HEK293T (cell line): ENCODE measurements around the gene ABCA4.

ENCODE experiments used
- CTCF ChIA-PET: fragments of 350-600 bp; formaldehyde crosslinking; extraction: SDS; loops from one replicate; lab custom pipeline; 2021; ENCODE audit warnings: antibody characterized with exemption, inconsistent platforms; lab: Yijun Ruan, JAX
- POLR2A ChIA-PET: fragments of 350-600 bp; formaldehyde crosslinking; extraction: SDS; loops from one replicate; lab custom pipeline; 2020; ENCODE audit warnings: antibody characterized with exemption, inconsistent platforms; lab: Yijun Ruan, JAX
- DNase-seq: peaks from one replicate; pipeline ENCODE4 v3.0.0; 2012; ENCODE audit warnings: mixed read lengths; ENCODE audit errors: extremely low spot score
- ARNT ChIP-seq: fragments of 450-650 bp; IDR thresholded peaks from 2 replicates; pipeline ENCODE4 v1.6.1; 2017; ENCODE audit warnings: mild to moderate bottlenecking
- BHLHE40 ChIP-seq: fragments of 450-650 bp; IDR thresholded peaks from 2 replicates; pipeline ENCODE4 v1.6.1; 2016; ENCODE audit warnings: mild to moderate bottlenecking, moderate library complexity, borderline replicate concordance
- CTBP1 ChIP-seq: fragments of 450-650 bp; IDR thresholded peaks from 2 replicates; pipeline ENCODE4 v1.6.1; 2016; ENCODE audit warnings: borderline replicate concordance
- ELF4 ChIP-seq: fragments of 450-650 bp; IDR thresholded peaks from 2 replicates; pipeline ENCODE4 v1.6.1; 2017; ENCODE audit warnings: antibody characterized with exemption
- FOXA1 ChIP-seq: fragments of 450-650 bp; IDR thresholded peaks from 2 replicates; pipeline ENCODE4 v1.6.1; 2016; ENCODE audit warnings: mild to moderate bottlenecking
- FOXK2 ChIP-seq: fragments of 450-650 bp; IDR thresholded peaks from 2 replicates; pipeline ENCODE4 v1.6.1; 2016; ENCODE audit warnings: mild to moderate bottlenecking
- FOXM1 ChIP-seq: fragments of 450-650 bp; IDR thresholded peaks from 2 replicates; pipeline ENCODE4 v1.6.1; 2017; ENCODE audit warnings: mild to moderate bottlenecking, borderline replicate concordance
- HDGF ChIP-seq: fragments of 450-650 bp; IDR thresholded peaks from 2 replicates; pipeline ENCODE4 v1.6.1; 2017; ENCODE audit warnings: antibody characterized with exemption, borderline replicate concordance
- L3MBTL2 ChIP-seq: fragments of 450-650 bp; conservative IDR thresholded peaks from 2 replicates; pipeline ENCODE4 v1.6.1; 2016; ENCODE audit warnings: mild to moderate bottlenecking
- LEF1 ChIP-seq: fragments of 450-650 bp; IDR thresholded peaks from 2 replicates; pipeline ENCODE4 v1.6.1; 2017; ENCODE audit warnings: mild to moderate bottlenecking, borderline replicate concordance
- NFRKB ChIP-seq: fragments of 450-650 bp; IDR thresholded peaks from 2 replicates; pipeline ENCODE4 v1.6.1; 2016; ENCODE audit warnings: mild to moderate bottlenecking, moderate library complexity
- SP1 ChIP-seq: fragments of 450-650 bp; IDR thresholded peaks from 2 replicates; pipeline ENCODE4 v1.6.1; 2017
- SUZ12 ChIP-seq: fragments of 450-650 bp; IDR thresholded peaks from 2 replicates; pipeline ENCODE4 v1.6.1; 2016; ENCODE audit warnings: mild to moderate bottlenecking
- TARDBP ChIP-seq: fragments of 450-650 bp; IDR thresholded peaks from 2 replicates; pipeline ENCODE4 v1.6.1; 2016
- ZNF384 ChIP-seq: fragments of 450-650 bp; IDR thresholded peaks from 2 replicates; pipeline ENCODE4 v1.6.1; 2016
- TF ChIP-seq, protein P1 (sequence below): fragments of 450-650 bp; IDR thresholded peaks from 2 replicates; pipeline ENCODE4 v1.6.1; 2016

ABCA4 gene

DNA sequence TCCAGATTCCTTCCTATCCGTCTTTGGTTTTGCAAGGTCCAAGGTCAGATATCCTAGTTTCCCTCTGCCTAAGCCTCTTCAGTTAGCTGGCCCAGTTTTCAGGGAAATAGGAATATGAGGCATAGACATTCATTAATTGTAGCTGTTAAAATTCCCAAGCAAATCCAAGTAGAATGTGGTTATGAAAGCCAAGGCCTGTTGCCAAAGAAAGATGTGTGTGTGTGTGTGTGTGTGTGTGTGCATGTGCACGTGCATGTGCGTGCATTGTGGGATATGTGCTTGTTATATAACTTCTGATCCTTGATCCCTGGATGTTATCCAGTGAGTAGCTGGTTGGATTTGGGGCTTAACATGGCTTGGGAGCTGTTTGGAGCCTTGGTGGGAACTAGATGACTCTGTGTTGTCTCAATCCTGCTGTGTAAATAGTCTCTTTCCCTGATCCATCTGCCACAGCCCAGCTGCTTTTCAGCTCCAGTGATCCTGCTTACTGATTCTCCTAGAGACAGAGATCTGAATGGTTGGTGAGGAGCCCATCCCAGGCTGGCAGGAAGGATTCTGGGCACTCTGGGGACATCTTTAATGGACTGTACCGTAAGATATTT lies 141.1 kb downstream of the ABCA4 start:
- ChIA-PET POLR2A (interaction anchor here (1.3 kb wide), 1 partner anchor 12 kb away, joined by 3 read pairs; no protein-coding TSS in a partner anchor), CTCF (interaction anchor here (0.5 to 1.9 kb wide), 7 partner anchors 10 to 641 kb away, joined by 3 to 7 read pairs (median 4); no protein-coding TSS in a partner anchor)
- TF ChIP-seq LEF1, result no peak
- no peak for TF ChIP-seq HDGF
- TF ChIP-seq ELF4, result no peak
- TF ChIP-seq ARNT, result no peak
- no peak for TF ChIP-seq FOXA1
- no peak for TF ChIP-seq FOXM1
- TF ChIP-seq SP1, result no peak
- TF ChIP-seq L3MBTL2, result no peak
- TF ChIP-seq CTBP1, result no peak
- no peak for TF ChIP-seq BHLHE40
- TF ChIP-seq ZNF384, result no peak
- TF ChIP-seq NFRKB, result no peak
- TF ChIP-seq, protein P1, sequence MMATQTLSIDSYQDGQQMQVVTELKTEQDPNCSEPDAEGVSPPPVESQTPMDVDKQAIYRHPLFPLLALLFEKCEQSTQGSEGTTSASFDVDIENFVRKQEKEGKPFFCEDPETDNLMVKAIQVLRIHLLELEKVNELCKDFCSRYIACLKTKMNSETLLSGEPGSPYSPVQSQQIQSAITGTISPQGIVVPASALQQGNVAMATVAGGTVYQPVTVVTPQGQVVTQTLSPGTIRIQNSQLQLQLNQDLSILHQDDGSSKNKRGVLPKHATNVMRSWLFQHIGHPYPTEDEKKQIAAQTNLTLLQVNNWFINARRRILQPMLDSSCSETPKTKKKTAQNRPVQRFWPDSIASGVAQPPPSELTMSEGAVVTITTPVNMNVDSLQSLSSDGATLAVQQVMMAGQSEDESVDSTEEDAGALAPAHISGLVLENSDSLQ, result no peak
- DNase-seq, result no peak

DNA sequence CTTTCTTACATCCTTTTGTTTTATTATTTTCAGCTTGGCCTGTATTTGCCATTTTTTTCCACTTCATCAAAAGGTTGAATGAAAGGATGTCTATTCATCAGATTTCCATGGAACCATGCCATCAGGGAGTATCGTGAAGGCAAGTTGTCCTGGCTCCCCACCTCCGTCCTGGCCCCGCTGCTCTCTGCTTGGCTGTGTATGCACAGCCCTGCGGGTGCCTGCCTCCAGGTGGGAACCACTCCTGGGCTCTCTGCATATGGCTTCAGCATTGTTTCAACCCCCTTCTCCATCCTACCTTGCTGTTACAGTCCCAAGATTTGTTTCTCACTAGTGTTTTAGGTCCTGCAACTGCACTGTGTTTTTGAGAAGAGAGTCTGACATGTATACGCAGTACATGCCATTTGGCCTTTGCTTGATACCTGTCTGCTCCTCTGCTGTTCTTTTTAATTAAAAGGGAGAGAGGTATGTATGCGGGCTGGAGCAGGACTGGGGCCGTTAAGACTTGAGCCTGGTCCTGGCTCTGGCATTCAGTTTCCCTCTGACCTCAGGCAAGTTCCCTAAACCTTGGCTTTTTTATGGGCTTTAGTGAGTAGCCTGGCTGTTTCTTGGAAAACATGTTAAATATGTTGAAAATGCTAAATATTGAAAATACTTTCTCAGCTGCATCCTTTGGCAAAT lies 141.8 kb downstream of the ABCA4 start:
- ChIA-PET CTCF (interaction anchor here (1.9 kb wide), 1 partner anchor 11 kb away, joined by 7 read pairs; no protein-coding TSS in a partner anchor), POLR2A (interaction anchor here (1.3 kb wide), 1 partner anchor 12 kb away, joined by 3 read pairs; no protein-coding TSS in a partner anchor)
- no peak for DNase-seq
- TF ChIP-seq HDGF (no peak), L3MBTL2 (no peak), LEF1 (no peak), CTBP1 (no peak)

DNA sequence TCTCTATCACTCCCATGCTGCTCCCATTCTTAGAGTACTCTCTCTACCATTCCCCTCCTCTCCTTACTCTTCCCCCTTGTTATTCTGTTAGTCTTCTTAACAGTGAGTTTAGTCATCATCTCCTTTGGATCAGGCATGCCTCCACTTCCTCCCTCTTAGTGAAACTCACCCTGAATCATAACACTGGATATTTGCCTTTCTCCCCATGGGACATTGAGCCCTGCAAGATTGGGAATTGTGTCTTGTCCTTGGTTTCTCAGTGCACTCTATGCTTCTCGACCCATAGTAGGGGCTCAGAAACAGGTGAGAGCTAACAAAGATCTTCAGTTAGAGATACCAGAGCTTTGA lies 143.4 kb downstream of the ABCA4 start:
- CTCF ChIA-PET, result no interaction called here
- POLR2A ChIA-PET, result no interaction called here
- no peak for TF ChIP-seq L3MBTL2
- TF ChIP-seq BHLHE40, result no peak
- TF ChIP-seq SP1, result no peak
- TF ChIP-seq ARNT, result no peak
- no peak for TF ChIP-seq LEF1
- no peak for TF ChIP-seq FOXA1
- no peak for TF ChIP-seq FOXM1
- TF ChIP-seq, protein P1, result no peak
- no peak for TF ChIP-seq SUZ12
- TF ChIP-seq ZNF384, result no peak
- no peak for TF ChIP-seq ELF4
- TF ChIP-seq NFRKB, result no peak
- no peak for TF ChIP-seq TARDBP
- no peak for TF ChIP-seq HDGF
- no peak for TF ChIP-seq CTBP1
- no peak for TF ChIP-seq FOXK2
- DNase-seq, result no peak

DNA sequence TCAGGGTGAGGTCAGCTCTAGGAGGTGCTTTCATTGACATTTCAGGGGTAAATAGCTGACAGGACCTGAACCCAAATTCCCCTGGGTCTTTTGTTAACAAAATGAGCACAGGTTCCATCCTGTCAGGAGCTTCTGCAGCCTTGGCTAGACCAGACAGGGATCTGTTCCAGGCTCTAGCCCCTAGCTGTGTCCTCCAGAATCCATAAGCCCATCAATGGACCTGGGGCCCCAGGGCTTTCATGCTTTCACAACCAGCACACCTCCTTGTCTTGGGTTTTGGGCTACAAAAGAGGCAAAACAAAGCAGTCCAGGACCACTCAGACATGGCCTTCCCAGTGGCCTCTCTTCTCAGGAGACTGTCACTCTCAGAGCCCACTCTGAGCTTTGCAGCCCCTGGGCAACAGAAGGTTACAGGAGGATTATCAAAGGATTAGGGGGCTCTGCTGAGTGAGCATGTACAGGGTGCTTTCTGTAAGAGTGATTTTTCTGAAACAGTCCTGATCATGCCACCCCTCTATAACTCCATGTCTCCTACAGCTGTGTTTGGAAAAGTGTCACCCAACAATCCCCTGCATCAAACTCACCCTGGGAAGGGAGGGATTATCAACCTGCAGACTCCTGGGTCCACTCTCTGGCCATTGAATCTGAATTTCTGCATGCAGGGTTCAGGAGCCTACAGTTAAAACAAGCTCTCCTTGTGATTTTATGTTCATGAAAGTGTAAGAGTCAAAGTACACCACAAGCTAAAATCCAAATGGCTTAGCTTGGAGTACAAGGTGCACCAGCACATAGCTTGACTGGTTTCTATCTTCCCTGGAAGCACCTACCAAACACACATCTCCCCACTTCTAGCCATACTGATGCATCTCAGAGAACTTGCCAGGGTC lies 144.0 kb downstream of the ABCA4 start:
- TF ChIP-seq BHLHE40 (no peak), FOXM1 (no peak), ZNF384 (no peak), HDGF (no peak), ELF4 (no peak), CTBP1 (no peak), FOXA1 (no peak), FOXK2 (no peak), LEF1 (no peak), SP1 (no peak)
- CTCF ChIA-PET, result no interaction called here
- DNase-seq, result no peak
- POLR2A ChIA-PET, result no interaction called here

DNA sequence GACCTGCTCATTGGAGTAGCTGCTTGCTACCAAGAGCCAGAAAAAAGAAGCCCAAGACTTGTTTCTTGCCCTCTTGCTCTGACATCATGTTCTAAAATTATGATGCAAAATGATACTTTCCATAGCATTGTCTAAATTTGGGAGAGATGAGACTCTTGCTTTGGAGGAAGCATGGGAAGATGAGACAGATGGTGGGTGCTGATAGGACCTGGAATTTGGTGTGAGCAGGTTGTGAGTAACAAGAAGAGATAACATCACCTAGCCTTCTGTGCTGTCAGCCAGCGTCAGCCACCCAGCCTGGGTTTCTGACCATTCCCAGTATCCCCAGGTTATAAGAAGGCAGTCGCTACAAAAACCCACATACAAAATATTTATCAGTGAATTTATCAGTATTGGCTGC lies 144.7 kb downstream of the ABCA4 start:
- CTCF ChIA-PET, result no interaction called here
- DNase-seq, result no peak

DNA sequence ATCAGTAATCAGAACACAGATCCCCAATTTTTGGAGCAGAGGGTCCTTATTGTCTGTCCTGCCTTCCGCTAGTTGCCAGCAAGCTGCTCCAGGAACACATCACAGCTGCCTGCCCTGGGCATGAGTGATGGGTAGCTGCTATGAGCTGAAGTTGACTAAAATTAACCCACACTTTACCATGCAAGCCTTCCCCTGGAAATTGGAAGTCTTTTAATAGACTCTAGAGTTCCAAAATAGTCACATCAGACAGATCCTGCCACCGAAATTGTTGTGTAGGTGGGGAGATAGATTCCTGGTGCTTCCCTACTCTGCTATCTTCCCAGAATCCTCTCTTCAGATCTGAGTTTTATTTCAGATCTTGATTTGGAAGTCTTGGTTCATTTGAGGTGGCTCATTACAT lies 148.6 kb downstream of the ABCA4 start:
- DNase-seq, result no peak
- TF ChIP-seq BHLHE40 (no peak), ARNT (no peak)
- POLR2A ChIA-PET, result interaction anchor here (1.4 kb wide), 1 partner anchor 93 kb away, joined by 3 read pairs; the partner anchor contains the start of gene DNTTIP2
- CTCF ChIA-PET, result no interaction called here

More for the DNA sequence above, 144.7 kb downstream of the ABCA4 start:
- TF ChIP-seq ARNT (no peak), FOXA1 (no peak), L3MBTL2 (no peak), TARDBP (no peak), FOXM1 (no peak), CTBP1 (no peak), HDGF (no peak), BHLHE40 (no peak), ELF4 (no peak), FOXK2 (no peak)
- POLR2A ChIA-PET, result no interaction called here
